Measurements from ENCODE around the gene SNX8.

DNA sequence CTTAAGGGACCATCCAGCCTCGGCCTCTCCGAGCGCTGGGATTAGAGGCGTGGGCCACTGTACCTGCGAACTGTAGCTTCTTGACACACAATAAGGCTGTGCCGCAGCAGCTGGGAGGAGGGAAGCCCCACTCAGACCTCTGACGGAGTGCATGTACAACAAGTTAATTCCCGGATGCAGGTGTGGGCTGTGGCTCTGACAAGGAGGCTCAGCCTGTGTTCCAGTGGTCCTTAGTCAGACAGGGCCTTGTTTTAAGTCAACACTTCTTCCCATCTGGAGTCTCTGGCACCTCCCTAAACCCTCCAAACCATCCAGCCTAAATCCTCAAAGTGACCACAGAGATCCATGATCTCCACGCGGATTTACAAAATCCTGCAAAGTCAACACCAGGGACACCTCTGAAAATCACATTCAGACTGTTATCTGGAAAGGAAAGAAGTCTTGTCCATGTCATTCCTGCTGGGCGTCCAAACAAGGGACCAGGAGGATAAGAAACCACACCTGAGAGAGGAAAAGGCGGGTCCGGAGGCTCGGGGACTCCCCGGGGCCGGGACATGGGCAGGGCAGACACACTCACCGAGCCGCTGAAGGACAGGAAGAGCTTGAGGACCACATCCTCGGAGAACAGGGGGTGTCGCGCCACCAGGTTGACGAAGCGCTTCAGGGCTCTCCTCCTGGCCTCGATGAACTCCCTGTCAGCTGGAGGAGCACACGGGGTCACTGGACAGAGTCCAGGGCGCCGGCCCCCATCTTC is 42.8 kb downstream of the SNX8 start:
- TF ChIP-seq NCOR1 (IDR thresholded peaks at IDR 0.05; ENCODE audit: borderline replicate concordance, low read length) = no peak
- no peak for TF ChIP-seq GLI4 (CRISPR knock-in tag; IDR thresholded peaks at IDR 0.05; ENCODE audit: borderline replicate concordance)
- no peak for TF ChIP-seq NONO (IDR thresholded peaks at IDR 0.05)
- no peak for TF ChIP-seq NONO (CRISPR knock-in tag; conservative IDR thresholded peaks at IDR 0.05)
- TF ChIP-seq SATB2 (CRISPR knock-in tag; IDR thresholded peaks at IDR 0.05) = no peak
- TF ChIP-seq FOXM1 (CRISPR knock-in tag; IDR thresholded peaks at IDR 0.05) = no peak

Measured in HepG2 (cell line).